NCI-H146 treated with DMSO at 0.1 percent for 48 hours (cell line): Measurements from ENCODE around the gene PDGFRB.

Source experiments
- DNase-seq: peaks from one replicate; lab custom pipeline; 2025; ENCODE audit not compliant: unreplicated experiment; lab: John Stamatoyannopoulos, UW

Gene PDGFRB

DNA sequence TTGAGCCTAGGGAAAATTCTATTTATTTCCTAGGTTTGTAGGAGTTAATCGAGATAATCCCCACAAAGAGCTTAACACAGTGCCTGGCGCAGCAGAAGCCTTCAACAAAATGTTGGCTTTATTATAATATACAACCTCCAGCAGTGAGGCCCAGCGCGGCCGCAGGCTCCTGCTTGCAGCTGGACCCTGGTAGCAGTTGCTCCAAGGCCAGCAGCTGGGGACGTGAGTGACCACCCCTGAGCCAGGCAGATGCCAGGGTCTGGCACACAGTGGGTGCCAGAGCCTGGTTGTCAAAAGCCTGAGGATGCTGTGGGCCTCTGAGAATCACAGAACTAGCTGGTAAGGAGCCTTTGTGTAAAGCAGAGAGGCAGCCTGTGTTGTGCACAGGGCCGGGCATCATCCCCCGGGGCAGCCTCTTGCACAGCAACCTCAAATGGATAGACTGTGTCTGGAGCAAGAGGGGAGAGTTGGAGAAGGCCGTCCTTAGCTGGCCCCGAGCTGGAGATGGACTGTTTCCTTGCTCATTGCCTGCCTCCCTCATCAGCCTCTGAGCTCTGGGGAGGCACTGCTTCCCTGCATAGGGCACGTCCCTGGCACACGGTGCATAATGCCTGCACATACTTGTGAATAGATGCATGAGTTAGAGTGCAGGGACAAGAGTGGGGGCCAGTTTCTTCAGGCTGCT lies 86.5 kb downstream of the PDGFRB start:
- no peak for DNase-seq

- no peak for DNase-seq
Measured at GRCh38 chr5:150068472-150068871, 87.2 kb downstream of the PDGFRB start.

GRCh38 chr5:150068071-150068470 lies 87.6 kb downstream of the PDGFRB start:
- DNase-seq, result no peak

GRCh38 chr5:150067405-150067960 lies 88.2 kb downstream of the PDGFRB start:
- DNase-seq, result no peak

DNA sequence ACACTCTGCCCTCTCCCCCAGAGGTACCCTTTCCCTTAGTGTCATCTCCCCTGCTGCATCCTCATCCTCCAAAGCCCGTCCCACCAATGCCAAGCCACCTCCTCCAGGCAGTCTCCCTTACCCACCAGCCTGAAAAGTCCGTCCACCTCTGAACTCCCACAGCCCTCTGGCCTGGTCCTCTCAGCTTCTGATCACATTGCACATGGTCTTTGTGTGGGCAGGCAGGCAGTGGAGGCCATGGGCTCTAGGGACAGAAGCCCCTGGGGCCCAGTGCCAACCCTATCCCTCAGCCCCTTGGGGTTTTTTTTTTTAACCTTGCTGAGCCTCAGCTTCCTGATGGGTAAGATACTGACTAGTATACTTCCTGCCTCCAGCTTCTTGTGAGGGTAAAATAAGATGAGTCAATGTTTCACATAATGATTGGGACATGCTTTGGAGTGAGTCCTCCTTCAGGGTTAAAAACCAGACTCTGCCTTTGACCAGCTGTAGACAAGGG lies 88.7 kb downstream of the PDGFRB start:
- no peak for DNase-seq

GRCh38 chr5:150066436-150066835 lies 89.2 kb downstream of the PDGFRB start:
- DNase-seq, result no peak

DNA sequence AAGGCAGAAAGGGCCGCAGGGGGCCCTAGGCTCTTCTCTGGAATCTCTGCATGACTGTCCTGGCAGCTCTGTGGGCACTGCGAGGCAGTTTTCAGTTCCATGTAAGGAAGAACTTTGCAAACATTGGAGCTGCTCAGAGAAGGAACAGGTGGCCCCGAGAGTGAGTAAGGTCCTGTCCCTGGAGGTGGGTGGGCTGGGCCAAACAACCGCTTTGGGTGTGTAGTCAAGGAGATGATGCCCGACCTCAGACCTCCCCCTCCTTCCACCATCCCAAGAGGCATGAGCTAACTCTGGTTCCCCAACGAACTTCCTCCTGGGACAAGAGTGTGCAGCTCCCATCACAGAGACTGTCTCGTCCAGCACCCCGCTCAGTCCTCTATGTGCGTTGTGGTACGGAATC lies 89.8 kb downstream of the PDGFRB start:
- no peak for DNase-seq

DNA sequence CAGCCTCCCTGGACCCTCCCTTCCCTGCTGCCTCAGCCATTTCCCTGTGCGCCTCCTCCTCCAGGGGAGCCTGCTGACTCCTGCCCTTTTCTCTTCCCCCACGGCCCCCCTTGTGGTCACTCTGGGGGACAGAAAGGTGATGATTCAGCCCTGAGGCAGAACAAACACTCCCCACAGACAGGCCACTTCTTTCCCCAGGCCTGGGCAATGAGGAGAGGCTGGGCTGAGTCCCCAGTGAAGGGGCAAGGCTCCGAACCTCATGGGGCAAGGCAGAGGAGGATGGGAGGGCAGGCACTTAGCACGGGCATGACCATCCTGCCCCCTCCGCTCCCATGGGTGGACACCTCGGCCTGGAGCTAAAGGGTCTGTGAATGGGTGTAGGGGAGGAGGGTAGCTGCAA lies 90.3 kb downstream of the PDGFRB start:
- DNase-seq, result no peak

- no peak for DNase-seq
Measured at GRCh38 chr5:150064681-150065220, 90.9 kb downstream of the PDGFRB start.
